Heart left ventricle (tissue), 13 donors: ENCODE measurements around the gene FPR2.

Source experiments
- POLR2A ChIP-seq, 2 donors: fragments of 450-650 bp; IDR thresholded peaks; one replicate each; pipeline ENCODE4 v1.6.1; 2017; ENCODE audit warnings: antibody characterized with exemption in 2 of 2, mild to moderate bottlenecking in 2 of 2, moderate library complexity in 2 of 2
- TF ChIP-seq, protein P1 (sequence below), 12 donors: fragments of 200-600 bp; sonication (generic) in 4 of 12; IDR thresholded peaks; one replicate each; pipeline versions ENCODE4 v1.5.0 to v1.8.0; 2018 to 2022; ENCODE audit warnings: antibody characterized with exemption in 12 of 12, mild to moderate bottlenecking in 5 of 12
- donor health status: ischemic (EF 13 %, LVEDD 7.1; RV severe dilation, severe dysfunction).
- donor health status: DM: no; HTN: yes; CAD: no.
- donor health status: DM: no; HTN: no; CAD: no.
- donor health status: ischemic (EF 25% LVEDD 6.9; RV normal size, moderate dysfunction).
- donor health status: ischemic (EF 25% LVEDD 5.7; RV mildly dilated, moderate dysfunction).
- donor health status: ischemic (EF 35%, LVEDD 5.7; RV mildly dilated, moderate dysfunction).
- donor health status: nonischemic (EF 11% LVEDD 7.7; RV severe dilation, severe dysfunction).
- donor health status: DM: yes; HTN: yes; CAD: no.
- donor health status: PGD.
- donor health status: ischemic (EF 29% LVEDD 5.4; RV normal size, mild dysfunction).
- donor health status: nonischemic (EF 23%, LVEDD 6.1; RV moderate dilation, normal function).

DNA sequence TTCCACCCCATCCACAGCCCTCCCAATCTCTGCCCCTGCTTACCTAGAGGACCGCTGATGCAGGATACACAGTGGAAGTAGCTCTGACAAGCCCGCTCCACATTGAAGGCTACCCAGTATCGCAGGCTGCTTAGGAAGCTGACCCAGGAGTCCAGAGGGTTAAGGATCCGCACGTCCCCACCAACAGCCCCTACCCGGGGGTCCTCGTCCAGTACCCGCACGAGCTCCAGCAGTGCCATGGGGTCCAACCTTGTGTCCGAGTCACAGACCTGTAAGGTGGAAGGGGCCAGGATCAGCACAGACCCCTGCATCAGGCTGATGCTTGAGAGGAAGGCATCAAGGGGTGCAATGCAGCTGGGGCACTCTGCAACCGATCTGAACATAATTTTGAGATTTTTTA lies 44.1 kb upstream of the FPR2 start:
- TF ChIP-seq, protein P1, sequence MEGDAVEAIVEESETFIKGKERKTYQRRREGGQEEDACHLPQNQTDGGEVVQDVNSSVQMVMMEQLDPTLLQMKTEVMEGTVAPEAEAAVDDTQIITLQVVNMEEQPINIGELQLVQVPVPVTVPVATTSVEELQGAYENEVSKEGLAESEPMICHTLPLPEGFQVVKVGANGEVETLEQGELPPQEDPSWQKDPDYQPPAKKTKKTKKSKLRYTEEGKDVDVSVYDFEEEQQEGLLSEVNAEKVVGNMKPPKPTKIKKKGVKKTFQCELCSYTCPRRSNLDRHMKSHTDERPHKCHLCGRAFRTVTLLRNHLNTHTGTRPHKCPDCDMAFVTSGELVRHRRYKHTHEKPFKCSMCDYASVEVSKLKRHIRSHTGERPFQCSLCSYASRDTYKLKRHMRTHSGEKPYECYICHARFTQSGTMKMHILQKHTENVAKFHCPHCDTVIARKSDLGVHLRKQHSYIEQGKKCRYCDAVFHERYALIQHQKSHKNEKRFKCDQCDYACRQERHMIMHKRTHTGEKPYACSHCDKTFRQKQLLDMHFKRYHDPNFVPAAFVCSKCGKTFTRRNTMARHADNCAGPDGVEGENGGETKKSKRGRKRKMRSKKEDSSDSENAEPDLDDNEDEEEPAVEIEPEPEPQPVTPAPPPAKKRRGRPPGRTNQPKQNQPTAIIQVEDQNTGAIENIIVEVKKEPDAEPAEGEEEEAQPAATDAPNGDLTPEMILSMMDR (IDR thresholded peaks at IDR 0.05), result no peak
- TF ChIP-seq POLR2A (IDR thresholded peaks at IDR 0.05), result no peak
